CD4-positive, alpha-beta memory T cell (primary cell): Measurements from ENCODE around the gene APOE. TPM values are rescaled to one million over a fixed set of nuclear protein-coding genes. Genes with fewer than 3 reads are reported as not detected.

ENCODE experiments used
- CTCF ChIA-PET: fragments of 350-600 bp; sonication (Branson Sonifier 250); formaldehyde crosslinking; loops from one replicate; lab custom pipeline; 2021; ENCODE audit warnings: inconsistent platforms; ENCODE audit not compliant: partially characterized antibody; lab: Charles Lee
- POLR2A ChIA-PET: fragments of 350-600 bp; sonication (Branson Sonifier 250); formaldehyde crosslinking; loops from one replicate; lab custom pipeline; 2021; ENCODE audit not compliant: partially characterized antibody; lab: Charles Lee
- DNase-seq, 5 donors: peaks; one replicate each; pipeline versions ENCODE4 v3.0.0 to v3.0.0-alpha.2; 2020 to 2022; ENCODE audit warnings: mixed read lengths in 1 of 5
- H3K27ac ChIP-seq: one replicate; pipeline ENCODE4 v1.7.0; 2013; ENCODE audit warnings: low read depth, low read length
- H3K27me3 ChIP-seq: 2 replicates; pipeline ENCODE4 v1.7.0; 2013; ENCODE audit warnings: mild to moderate bottlenecking, low read length, moderate library complexity; ENCODE audit not compliant: insufficient read depth
- H3K36me3 ChIP-seq: 2 replicates; pipeline ENCODE4 v1.7.0; 2013; ENCODE audit warnings: mild to moderate bottlenecking, low read length, moderate library complexity; ENCODE audit not compliant: insufficient read depth
- H3K4me1 ChIP-seq: 2 replicates; pipeline ENCODE4 v1.7.0; 2013; ENCODE audit warnings: mild to moderate bottlenecking, low read length, moderate library complexity; ENCODE audit not compliant: insufficient read depth
- H3K4me3 ChIP-seq, 2 donors: one replicate each; pipeline ENCODE4 v1.7.0; 2013; ENCODE audit warnings: low read length in 2 of 2, mild to moderate bottlenecking in 1 of 2
- H3K9me3 ChIP-seq, 2 donors: one replicate each; pipeline ENCODE4 v1.7.0; 2013; ENCODE audit warnings: low read length in 2 of 2, control low read depth in 1 of 2; ENCODE audit not compliant: control insufficient read depth in 1 of 2
- H3K27ac Mint-ChIP-seq, 7 donors: one replicate each; pipeline ENCODE4 v1.8.0; 2020 to 2021; ENCODE audit warnings: mixed read lengths in 7 of 7, mild to moderate bottlenecking in 6 of 7, inconsistent platforms in 3 of 7, moderate library complexity in 3 of 7
- H3K27me3 Mint-ChIP-seq, 2 donors: one replicate each; pipeline ENCODE4 v1.8.0; 2020 to 2021; ENCODE audit warnings: mixed read lengths in 2 of 2
- H3K36me3 Mint-ChIP-seq, 2 donors: one replicate each; pipeline ENCODE4 v1.8.0; 2020 to 2021; ENCODE audit warnings: mixed read lengths in 2 of 2, inconsistent platforms in 1 of 2, mild to moderate bottlenecking in 1 of 2
- H3K4me1 Mint-ChIP-seq, 4 donors: one replicate each; pipeline ENCODE4 v1.8.0; 2020 to 2021; ENCODE audit warnings: mixed read lengths in 4 of 4, mild to moderate bottlenecking in 1 of 4
- H3K4me3 Mint-ChIP-seq, 8 donors: one replicate each; pipeline ENCODE4 v1.8.0; 2020 to 2021; ENCODE audit warnings: mixed read lengths in 8 of 8, mild to moderate bottlenecking in 7 of 8, moderate library complexity in 6 of 8, inconsistent platforms in 3 of 8
- H3K9me3 Mint-ChIP-seq, 8 donors: one replicate each; pipeline ENCODE4 v1.8.0; 2020 to 2021; ENCODE audit warnings: mixed read lengths in 8 of 8, mild to moderate bottlenecking in 5 of 8, inconsistent platforms in 3 of 8, moderate library complexity in 1 of 8
- intact Hi-C: fragments of 100-400 bp; cut with micrococcal nuclease; formaldehyde crosslinking; loops from one replicate; pipeline ENCODE4 v1.15.1; 2023
- polyA plus RNA-seq, 2 donors: library from polyadenylated mRNA; unstranded; fragments of 300-500 nt; fragmentation: Illumina TruSeq; gene quantifications; one replicate each; pipeline ENCODE4 v1.2.3, GENCODE V29; 2021
- total RNA-seq, 2 experiments: library from RNA; stranded (reverse); gene quantifications; one replicate each; pipeline ENCODE4 v1.2.3, GENCODE V29; 2021

Gene APOE
- total and polyA plus RNA-seq, 4 experiments from 2014 or later, result 9.0 to 11.9 TPM; not detected in 2

GRCh38 chr19:44948237-44948636 lies 42.6 kb downstream of the APOE start:
- no peaks in the 10 kb centered on the region for H3K36me3 ChIP-seq
- Mint-ChIP-seq H3K27me3 (no peaks in the 10 kb centered on the region), H3K27ac (peak overlapping the region in 1 of 7 donors; percentile 60), H3K4me1 (peaks cover 0 to 3% (median 1%) of the 10 kb centered on the region in 4 donors), H3K9me3 (no peaks in the 10 kb centered on the region), H3K36me3 (peaks cover 0 to 5% of the 10 kb centered on the region in 2 donors), H3K4me3 (no peak overlapping the region)
- no peaks in the 10 kb centered on the region for H3K4me1 ChIP-seq
- intact Hi-C loops, result no loop called here
- no peak for DNase-seq
- H3K27me3 ChIP-seq, result no peaks in the 10 kb centered on the region
- no peak overlapping the region for H3K4me3 ChIP-seq
- no peaks in the 10 kb centered on the region for H3K9me3 ChIP-seq
- POLR2A ChIA-PET, result no interaction called here
- CTCF ChIA-PET, result no interaction called here
- no peak overlapping the region for H3K27ac ChIP-seq

GRCh38 chr19:44948763-44949374 lies 43.3 kb downstream of the APOE start:
- no peak for DNase-seq
- H3K36me3 Mint-ChIP-seq, result peaks cover 0 to 6% of the 10 kb centered on the region in 2 donors
- no peaks in the 10 kb centered on the region for H3K9me3 Mint-ChIP-seq
- Histone ChIP-seq H3K4me1 (peaks cover 5% of the 10 kb centered on the region), H3K4me3 (no peak overlapping the region), H3K36me3 (no peaks in the 10 kb centered on the region), H3K27me3 (no peaks in the 10 kb centered on the region), H3K27ac (no peak overlapping the region), H3K9me3 (no peaks in the 10 kb centered on the region)
- ChIA-PET POLR2A (no interaction called here), CTCF (interaction anchor here (1.0 kb wide), 1 partner anchor 225 kb away, joined by 3 read pairs; no protein-coding TSS in a partner anchor)
- H3K27ac Mint-ChIP-seq, result peak overlapping the region in 1 of 7 donors; percentile 60
- no peaks in the 10 kb centered on the region for H3K27me3 Mint-ChIP-seq
- H3K4me1 Mint-ChIP-seq, result peaks cover 3 to 6% (median 4%) of the 10 kb centered on the region in 4 donors
- no peak overlapping the region for H3K4me3 Mint-ChIP-seq
- intact Hi-C loops, result no loop called here

GRCh38 chr19:44949550-44949949 lies 44.0 kb downstream of the APOE start:
- H3K4me3 Mint-ChIP-seq, result no peak overlapping the region
- peaks cover 0 to 7% of the 10 kb centered on the region in 2 donors for H3K36me3 Mint-ChIP-seq
- ChIA-PET CTCF (interaction anchor here (1.0 kb wide), 1 partner anchor 226 kb away, joined by 3 read pairs; no protein-coding TSS in a partner anchor), POLR2A (no interaction called here)
- H3K4me3 ChIP-seq, result no peak overlapping the region
- intact Hi-C loops, result no loop called here
- peaks cover 0 to under 1% (median 0%) of the 10 kb centered on the region in 8 donors for H3K9me3 Mint-ChIP-seq
- no peak overlapping the region for H3K27ac ChIP-seq
- peaks cover 4 to 10% (median 8%) of the 10 kb centered on the region in 4 donors for H3K4me1 Mint-ChIP-seq
- no peaks in the 10 kb centered on the region for H3K9me3 ChIP-seq
- H3K36me3 ChIP-seq, result no peaks in the 10 kb centered on the region
- no peaks in the 10 kb centered on the region for H3K27me3 Mint-ChIP-seq
- no peak overlapping the region for H3K27ac Mint-ChIP-seq
- peaks cover 10% of the 10 kb centered on the region for H3K4me1 ChIP-seq
- no peak for DNase-seq
- no peaks in the 10 kb centered on the region for H3K27me3 ChIP-seq

GRCh38 chr19:44951179-44952159 lies 45.9 kb downstream of the APOE start:
- no peaks in the 10 kb centered on the region for H3K36me3 ChIP-seq
- Mint-ChIP-seq H3K9me3 (peaks cover 0 to 6% (median 0%) of the 10 kb centered on the region in 8 donors), H3K4me1 (peaks cover 13 to 29% (median 24%) of the 10 kb centered on the region in 4 donors), H3K36me3 (peaks cover 0 to 18% of the 10 kb centered on the region in 2 donors), H3K27me3 (no peaks in the 10 kb centered on the region), H3K4me3 (peak overlapping the region in 1 of 8 donors; percentile 31), H3K27ac (peak overlapping the region in 2 of 7 donors; percentile 52 to 60)
- intact Hi-C loops, result loop anchor here (10.0 kb wide), 2 partner anchors 123 to 257 kb away; partner anchors contain the start of genes CEACAM16, GEMIN7 and ZNF296
- H3K27me3 ChIP-seq, result no peaks in the 10 kb centered on the region
- peak; percentile 69 to 77 (median 74) for DNase-seq
- no peak overlapping the region for H3K27ac ChIP-seq
- H3K4me3 ChIP-seq, result no peak overlapping the region
- H3K9me3 ChIP-seq, result no peaks in the 10 kb centered on the region
- ChIA-PET POLR2A (no interaction called here), CTCF (interaction anchor here (0.6 to 3.7 kb wide), 17 partner anchors 12 to 261 kb away, joined by 3 to 18 read pairs (median 4); partner anchors contain the start of gene PPP1R37)
- H3K4me1 ChIP-seq, result peaks cover 20% of the 10 kb centered on the region

GRCh38 chr19:44954278-44954648 lies 48.7 kb downstream of the APOE start:
- H3K36me3 Mint-ChIP-seq, result peaks cover 0 to 21% of the 10 kb centered on the region in 2 donors
- Histone ChIP-seq H3K4me3 (peak overlapping the region; percentile 87 to 96), H3K36me3 (no peaks in the 10 kb centered on the region), H3K27me3 (no peaks in the 10 kb centered on the region), H3K9me3 (no peaks in the 10 kb centered on the region), H3K4me1 (peaks cover 43% of the 10 kb centered on the region), H3K27ac (peak overlapping the region; percentile 91)
- POLR2A ChIA-PET, result interaction anchor here (1.0 to 3.9 kb wide), 7 partner anchors 20 to 224 kb away, joined by 3 to 22 read pairs (median 13); partner anchors contain the start of genes BLOC1S3, CLASRP, RELB and TOMM40
- no peak for DNase-seq
- H3K27ac Mint-ChIP-seq, result peak overlapping the region; percentile 96 to 99 (median 98)
- peak overlapping the region; percentile 92 to 99 (median 98) for H3K4me3 Mint-ChIP-seq
- intact Hi-C loops, result loop anchor here (10.0 kb wide), 2 partner anchors 121 to 259 kb away; partner anchors contain the start of genes CEACAM16, GEMIN7 and ZNF296
- H3K4me1 Mint-ChIP-seq, result peaks cover 25 to 48% (median 43%) of the 10 kb centered on the region in 4 donors
- CTCF ChIA-PET, result interaction anchor here (0.7 to 3.7 kb wide), 2 partner anchors 51 to 155 kb away, joined by 3 to 18 read pairs; no protein-coding TSS in a partner anchor
- peaks cover 0 to 6% (median 0%) of the 10 kb centered on the region in 8 donors for H3K9me3 Mint-ChIP-seq
- H3K27me3 Mint-ChIP-seq, result no peaks in the 10 kb centered on the region

GRCh38 chr19:44954649-44955504 lies 49.3 kb downstream of the APOE start, which contains the start of gene CLPTM1:
TSS of gene CLPTM1 (plus strand) at chr19:44955380. CDS start at chr19:44955396, 16 bp downstream.
- H3K27ac ChIP-seq, result peak within 1 kb of the TSS; percentile 91
- intact Hi-C loops, result loop anchor here (1.0 to 10.0 kb wide), 7 partner anchors 40 to 260 kb away; partner anchors contain the start of genes BLOC1S3, CEACAM16, GEMIN7 and TRAPPC6A
- no peaks in the 10 kb centered on the region for H3K27me3 ChIP-seq
- no peaks in the 10 kb centered on the region for H3K36me3 ChIP-seq
- Mint-ChIP-seq H3K4me1 (peaks cover 30 to 54% (median 46%) of the 10 kb centered on the region in 4 donors), H3K27ac (peak within 1 kb of the TSS; percentile 96 to 99 (median 98)), H3K4me3 (peak within 1 kb of the TSS; percentile 92 to 99 (median 98)), H3K36me3 (peaks cover 2 to 20% of the 10 kb centered on the region in 2 donors), H3K27me3 (no peaks in the 10 kb centered on the region), H3K9me3 (peaks cover 0 to 6% (median 0%) of the 10 kb centered on the region in 8 donors)
- ChIA-PET CTCF (interaction anchor here (0.7 to 3.7 kb wide), 2 partner anchors 51 to 156 kb away, joined by 3 to 18 read pairs; no protein-coding TSS in a partner anchor), POLR2A (interaction anchor here (0.7 to 3.9 kb wide), 10 partner anchors 12 to 514 kb away, joined by 3 to 22 read pairs (median 8); partner anchors contain the start of genes BLOC1S3, CLASRP, RELB and TOMM40)
- H3K4me3 ChIP-seq, result peak within 1 kb of the TSS; percentile 87 to 96
- H3K4me1 ChIP-seq, result peaks cover 43% of the 10 kb centered on the region
- H3K9me3 ChIP-seq, result no peaks in the 10 kb centered on the region
- peak; percentile 96 for DNase-seq
